HG02840 (cell line): ENCODE results near the gene MAPK8.
"Not testable (repeated sequence)": the region's sequence is repeated elsewhere in the genome, so short reads cannot be mapped to it uniquely, and the experiment has no call there.

Experiments used
- ATAC-seq: cut with Tn5 transposase; IDR thresholded peaks from one replicate; pipeline ENCODE4 v1.9.1; 2021; ENCODE audit warnings: mild to moderate bottlenecking, moderate library complexity, moderate number of reproducible peaks; ENCODE audit not compliant: unreplicated experiment, low FRiP score

MAPK8 gene

DNA sequence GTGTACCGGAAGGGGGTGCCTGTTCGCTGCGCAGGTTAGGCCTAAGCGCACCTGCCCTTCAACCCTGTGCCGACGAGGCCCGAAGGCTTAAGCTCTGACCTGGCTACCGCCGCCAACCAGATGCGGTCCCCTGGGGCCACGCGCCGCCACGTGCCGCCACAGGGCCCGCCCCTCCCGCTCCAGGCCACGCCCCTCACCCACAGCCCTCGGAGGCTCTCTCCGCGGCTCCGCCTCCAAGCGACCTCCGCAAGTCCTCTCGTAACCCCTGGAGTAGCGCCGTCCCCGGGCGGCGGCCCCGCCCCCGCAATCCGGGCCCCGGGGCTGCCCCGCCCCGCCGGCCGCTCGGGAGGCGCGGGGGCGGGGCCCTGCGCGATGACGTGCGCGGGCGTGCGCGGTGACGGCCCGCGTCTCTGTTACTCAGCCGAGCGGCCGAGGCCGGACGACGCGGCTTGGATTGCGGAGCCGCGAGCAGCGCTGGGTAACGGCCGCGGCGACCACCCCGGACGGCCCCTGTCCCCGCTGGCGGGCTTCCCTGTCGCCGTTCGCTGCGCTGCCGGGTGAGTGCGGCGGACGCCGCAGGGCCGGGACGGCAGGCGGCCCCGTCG lies at the start of gene MAPK8:
Gene MAPK8, plus strand, starts transcription at position 413 of the 605 bp plus-strand sequence. CDS start 94,984 bp downstream, outside the sequence.
- peak; percentile 85 for ATAC-seq

DNA sequence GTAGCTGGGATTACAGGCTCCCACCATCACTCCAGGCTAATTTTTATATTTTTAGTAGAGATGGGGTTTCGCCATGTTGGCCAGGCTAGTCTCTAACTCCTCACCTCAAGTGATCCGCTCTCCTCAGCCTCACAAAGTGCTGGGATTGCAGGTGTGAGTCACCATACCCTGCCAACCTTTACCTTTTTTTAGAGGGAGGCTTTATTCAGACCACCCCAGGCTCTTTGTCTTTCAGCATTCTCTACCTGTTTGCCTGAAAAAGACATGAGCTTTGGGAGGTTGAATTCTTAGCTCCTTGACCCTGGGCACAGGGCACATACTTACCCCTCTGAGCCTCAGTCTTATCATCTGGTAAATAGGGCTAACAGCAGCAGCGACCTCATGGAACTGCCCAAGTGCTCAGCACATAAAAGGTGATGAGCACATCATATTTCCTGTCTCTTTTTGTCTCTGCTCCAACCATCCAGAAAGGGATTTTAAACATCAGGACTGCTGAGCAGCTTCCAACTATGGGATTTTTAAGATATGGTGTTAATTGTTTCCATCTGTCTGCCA lies 49.0 kb upstream of the MAPK8 start:
- ATAC-seq: no peak

DNA sequence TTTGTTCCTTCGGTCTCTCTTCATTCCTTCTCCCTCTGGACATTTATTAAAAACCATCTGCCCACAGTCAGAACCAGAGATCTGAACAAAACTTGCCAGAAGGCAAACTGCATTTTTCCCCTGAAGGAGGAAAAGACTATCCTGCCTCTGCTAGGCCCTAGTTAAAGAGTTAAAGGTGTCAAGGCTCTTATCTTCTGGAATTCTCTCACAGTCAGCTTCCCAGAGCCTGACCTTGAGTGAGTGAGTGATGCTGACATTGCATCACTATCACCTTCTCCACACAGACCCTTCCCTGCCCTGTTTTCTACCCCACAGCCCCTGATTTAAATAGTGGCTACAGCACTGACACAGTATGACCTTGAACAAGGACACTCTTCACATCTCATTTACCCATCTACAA lies 48.4 kb upstream of the MAPK8 start:
- no peak for ATAC-seq

DNA sequence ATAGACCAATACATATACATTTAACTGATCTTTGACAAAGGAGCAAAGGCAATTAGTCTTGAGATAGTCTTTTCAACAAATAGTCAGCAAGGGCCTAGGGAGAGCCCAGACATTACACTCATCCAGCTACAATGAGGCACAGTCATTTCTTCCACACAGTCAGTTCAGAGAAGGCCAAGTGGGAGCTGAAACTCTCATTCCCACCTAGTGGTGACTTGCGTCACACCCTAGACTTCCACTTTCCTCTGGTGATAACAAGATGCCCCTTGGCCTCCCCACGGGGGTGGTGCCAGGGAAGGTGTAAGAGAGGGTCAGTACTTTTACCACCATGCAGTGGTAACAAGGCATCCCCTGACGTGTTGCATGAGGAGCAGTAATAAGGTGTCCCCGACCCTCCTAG lies 39.9 kb upstream of the MAPK8 start:
- no peak for ATAC-seq

DNA sequence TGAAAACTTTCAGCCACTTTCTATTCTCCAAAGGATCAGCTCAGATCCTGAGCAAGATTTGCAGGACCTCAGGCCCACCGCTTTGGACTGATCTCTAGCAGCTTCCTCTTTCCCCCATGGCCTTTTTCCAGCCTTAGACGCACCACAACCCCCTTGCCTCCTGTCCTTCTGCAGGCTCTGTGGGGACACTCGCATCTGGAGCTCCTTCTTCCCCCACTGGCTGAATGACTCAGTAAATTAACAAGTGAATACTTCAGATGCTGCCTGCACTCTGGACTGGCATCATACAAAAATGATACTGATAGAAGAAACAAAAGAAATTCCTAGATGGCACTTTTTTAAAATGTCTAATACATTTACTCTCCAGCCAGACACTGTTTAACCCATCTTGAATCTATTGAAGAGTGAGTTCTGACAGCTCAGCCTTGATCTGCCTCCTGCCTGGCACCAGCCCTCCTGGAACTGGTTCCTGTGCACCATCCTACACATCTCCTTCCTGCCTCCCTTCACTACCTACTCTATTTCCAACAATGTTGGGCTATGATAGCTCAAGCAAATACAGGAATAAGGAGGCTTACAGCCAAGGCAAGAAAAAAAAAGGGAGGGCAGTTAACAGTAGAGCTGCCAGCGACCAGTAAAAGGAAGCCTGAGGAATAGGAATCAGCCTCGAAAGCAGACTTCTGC lies 35.3 kb upstream of the MAPK8 start:
- ATAC-seq: no peak

DNA sequence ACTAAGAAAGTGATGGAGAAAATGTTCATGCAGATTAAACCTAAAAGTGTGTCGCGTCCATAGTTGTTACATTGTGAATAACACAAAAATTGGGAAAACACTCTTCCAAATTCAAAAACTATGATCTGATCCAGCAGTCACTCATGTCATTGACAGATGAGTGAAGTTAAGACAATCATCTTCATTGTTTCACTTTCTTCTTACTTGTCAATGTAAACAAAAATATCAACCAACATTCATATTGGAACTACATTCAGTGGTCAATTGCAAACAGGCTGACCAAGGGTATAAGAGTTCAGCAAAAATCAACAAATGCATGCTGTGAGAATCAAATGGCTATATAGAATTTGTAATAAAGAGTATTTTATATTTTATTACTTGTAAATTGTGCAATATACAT lies 33.8 kb upstream of the MAPK8 start:
- ATAC-seq: no peak

DNA sequence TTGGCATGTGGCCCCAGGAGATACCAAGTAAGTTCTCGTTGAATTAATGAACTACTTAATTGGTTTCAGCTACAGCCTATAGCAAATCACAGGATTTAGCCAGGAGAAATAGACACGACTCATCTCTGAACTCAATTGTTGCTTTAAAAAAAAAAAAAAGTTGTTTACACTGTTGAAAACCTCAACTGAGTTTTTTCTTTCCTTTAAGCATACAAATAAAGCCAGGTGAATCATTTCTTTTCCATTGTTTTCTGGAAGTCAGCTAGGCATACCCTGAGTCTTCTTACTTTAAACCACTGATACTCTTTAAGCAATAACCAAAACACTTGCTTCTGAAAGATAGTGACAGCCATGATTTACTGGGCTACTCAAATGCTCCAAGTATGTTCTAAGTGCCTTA lies 32.7 kb upstream of the MAPK8 start:
- ATAC-seq: no peak

DNA sequence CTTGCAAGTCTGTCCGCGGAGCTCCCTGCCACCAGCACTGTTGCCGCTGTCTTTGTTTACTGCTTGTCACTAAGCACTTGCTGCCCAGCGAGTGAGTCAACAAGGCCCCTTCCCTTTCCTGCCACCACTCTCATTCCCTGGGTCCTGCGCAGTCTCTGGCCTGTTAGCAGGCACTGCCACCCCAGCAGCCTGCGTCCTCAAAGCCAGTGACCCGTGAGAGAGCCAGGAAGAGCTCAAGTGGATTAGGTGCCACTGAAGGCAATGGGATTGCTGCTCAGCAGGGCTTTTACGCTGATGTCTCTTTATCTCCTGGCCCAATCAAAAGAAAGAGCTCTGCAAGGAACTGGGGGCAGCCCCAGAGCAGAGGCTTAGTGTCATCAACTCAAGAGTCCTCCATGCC lies 31.8 kb upstream of the MAPK8 start, which contains the start of gene FRMPD2:
Gene FRMPD2, minus strand, starts transcription at position 61 of the 400 bp plus-strand sequence. CDS start 129 bp downstream, outside the sequence.
- ATAC-seq: no peak

DNA sequence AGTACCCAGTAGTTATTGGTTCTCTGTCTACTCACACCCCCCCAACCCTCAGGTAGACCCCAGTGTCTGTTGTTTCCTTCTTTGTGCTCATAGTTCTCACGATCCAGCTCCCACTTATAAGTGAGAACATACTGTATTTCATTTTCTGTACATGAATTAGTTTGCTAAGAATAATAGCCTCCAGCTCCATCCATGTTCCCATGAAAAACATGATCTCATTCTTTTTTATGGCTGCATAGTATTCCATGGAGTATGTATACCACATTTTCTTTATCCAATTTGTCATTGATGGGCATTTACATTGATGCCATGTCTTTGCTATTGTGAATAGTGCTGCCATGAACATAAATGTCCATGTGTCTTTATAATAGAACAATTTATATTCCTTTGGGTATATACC lies 29.4 kb upstream of the MAPK8 start:
- no peak for ATAC-seq

DNA sequence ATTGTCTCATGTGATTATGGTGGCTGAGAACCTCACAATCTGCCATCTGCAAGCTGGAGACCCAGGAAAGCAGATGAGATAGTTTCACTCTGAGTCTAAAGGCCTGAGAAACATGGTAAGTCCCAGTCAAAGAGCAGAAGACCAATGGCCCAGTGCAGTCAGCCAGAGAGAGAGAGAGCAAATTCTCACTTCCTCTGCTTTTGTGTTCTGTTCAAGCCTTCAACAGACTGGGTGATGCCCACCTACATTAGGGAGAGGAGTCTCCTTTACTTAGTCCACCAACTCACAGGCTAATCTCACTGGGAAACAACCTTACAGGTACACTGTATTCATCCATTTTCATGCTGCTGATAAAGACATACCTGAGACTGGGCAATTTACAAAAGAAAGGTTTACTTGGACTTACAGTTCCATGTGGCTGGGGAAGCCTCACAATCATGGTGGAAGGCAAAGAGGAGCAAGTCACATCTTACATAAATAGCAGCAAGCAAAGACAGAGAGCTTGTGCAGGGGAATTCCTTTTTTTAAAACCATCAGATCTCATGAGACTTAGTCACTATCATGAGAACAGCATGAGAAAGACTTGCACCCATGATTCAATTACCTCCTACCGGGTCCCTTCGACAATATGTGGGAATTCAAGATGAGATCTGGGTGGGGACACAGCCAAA lies 27.3 kb upstream of the MAPK8 start:
- ATAC-seq: peak; percentile 78

DNA sequence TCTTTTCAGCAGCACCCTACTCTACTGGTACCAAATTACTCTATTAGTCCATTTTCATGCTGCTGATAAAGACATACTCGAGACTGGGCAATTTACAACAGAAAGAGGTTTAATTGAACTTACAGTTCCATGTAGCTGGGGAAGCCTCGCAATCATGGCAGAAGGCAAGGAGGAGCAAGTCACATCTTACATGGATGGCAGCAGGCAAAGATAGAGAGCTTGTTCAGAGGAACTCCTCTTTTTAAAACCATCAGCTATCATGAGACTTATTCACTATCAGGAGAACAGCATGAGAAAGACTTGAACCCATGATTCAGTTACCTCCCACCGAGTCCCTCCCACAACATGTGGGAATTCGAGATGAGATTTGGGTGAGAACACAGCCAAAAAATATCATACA lies 24.8 kb upstream of the MAPK8 start:
- ATAC-seq: not testable (repeated sequence)

DNA sequence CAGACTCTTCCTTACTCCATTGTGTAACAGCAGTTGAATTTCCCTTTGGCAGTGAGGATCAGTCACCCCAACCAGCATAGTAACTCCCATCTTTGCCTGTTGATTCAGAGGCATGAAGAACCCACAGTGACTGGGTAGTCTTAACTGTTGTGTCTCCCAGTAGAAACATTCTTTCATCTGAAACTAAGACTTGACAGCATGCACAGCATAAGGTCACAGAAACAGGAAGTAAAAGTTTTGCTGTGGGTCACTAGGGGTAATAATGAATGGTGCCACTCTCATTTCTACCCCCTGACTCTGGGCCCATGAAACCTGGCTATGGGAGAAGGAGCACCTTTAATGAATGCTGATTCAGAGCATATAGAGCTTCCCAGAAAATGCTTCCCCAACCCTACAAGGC lies 23.6 kb upstream of the MAPK8 start:
- peak; percentile 61 for ATAC-seq

DNA sequence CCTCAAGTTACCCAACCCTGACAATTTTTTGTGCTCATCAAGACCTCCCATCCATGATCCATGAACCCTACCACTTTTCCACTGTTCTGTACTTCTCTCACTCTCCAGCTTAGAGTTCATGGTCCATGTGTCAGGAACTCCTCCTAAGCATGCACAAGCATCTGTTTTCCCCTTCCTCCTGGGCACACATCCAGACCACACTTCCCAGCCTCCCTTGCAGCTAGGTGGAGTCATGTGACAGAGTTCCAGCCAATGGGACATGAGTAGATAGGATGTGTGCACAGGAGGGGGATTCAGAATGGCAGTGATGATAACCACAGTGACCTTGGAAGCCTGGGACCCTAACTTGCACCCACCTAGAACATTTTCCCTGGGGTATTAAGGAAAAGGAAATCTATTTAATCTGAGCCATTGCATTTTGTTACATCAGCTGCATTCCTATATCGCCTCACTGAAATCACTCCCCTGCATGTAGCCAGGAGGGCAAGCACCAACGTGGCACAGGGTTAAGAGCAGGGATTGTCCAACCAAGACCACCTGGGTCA lies 22.4 kb upstream of the MAPK8 start:
- ATAC-seq: no peak

DNA sequence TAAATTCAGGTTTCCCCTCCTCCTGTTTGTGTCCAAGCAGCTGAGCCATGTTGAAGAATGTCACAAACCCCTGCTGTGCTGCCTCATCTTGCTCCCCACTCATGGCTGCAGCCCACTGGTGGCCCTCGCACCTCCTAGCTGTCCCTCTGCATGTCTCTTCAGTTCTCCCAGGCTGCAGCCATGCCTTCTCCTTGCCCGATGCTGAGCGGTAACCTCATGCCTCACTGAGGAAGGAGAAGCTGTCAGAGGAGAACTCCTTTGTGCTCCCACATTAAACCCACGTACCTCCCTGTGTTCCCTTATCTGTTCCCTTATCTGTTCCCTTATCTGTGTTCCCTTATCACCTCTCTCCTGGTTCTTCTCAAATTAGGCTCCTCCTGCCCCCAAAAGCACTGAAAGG lies 21.7 kb upstream of the MAPK8 start:
- ATAC-seq: no peak

DNA sequence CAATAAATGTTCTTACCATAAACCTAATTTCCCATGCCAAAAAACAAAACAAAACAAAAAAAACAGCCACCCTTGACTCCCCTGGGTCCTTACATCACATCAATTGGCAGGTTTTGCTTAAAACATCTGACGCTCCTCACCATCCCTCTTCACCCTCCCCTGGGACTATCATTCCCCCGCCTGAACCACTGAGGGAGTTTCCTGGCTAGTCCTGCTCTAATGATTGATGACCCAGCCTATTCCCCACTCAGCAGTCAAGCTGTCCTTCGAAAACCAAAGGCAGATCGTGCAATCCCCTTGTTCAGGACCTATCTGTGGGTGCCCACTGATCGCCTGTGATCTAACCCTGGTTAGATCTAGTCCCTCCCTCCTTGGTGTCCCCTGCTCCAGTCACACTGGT lies 20.8 kb upstream of the MAPK8 start:
- no peak for ATAC-seq

DNA sequence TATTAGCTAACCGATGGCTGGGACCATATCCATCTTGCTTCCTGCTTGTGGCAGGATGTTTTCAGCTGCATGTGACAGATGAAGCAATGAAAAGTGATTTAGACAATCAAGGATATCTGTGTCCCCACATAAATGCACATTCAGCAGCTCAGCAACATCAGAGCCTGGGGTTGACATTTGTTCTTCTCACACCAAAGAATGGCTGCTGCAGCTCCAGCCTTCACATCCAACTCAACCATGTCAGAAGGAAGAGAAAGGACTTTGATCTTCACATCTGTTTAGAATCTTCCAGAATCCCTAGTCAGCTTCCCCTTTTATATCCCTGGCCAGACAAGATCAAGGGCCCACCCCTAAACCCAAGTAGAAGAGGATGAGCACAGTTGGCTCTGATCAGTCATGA lies 20.1 kb upstream of the MAPK8 start:
- no peak for ATAC-seq

DNA sequence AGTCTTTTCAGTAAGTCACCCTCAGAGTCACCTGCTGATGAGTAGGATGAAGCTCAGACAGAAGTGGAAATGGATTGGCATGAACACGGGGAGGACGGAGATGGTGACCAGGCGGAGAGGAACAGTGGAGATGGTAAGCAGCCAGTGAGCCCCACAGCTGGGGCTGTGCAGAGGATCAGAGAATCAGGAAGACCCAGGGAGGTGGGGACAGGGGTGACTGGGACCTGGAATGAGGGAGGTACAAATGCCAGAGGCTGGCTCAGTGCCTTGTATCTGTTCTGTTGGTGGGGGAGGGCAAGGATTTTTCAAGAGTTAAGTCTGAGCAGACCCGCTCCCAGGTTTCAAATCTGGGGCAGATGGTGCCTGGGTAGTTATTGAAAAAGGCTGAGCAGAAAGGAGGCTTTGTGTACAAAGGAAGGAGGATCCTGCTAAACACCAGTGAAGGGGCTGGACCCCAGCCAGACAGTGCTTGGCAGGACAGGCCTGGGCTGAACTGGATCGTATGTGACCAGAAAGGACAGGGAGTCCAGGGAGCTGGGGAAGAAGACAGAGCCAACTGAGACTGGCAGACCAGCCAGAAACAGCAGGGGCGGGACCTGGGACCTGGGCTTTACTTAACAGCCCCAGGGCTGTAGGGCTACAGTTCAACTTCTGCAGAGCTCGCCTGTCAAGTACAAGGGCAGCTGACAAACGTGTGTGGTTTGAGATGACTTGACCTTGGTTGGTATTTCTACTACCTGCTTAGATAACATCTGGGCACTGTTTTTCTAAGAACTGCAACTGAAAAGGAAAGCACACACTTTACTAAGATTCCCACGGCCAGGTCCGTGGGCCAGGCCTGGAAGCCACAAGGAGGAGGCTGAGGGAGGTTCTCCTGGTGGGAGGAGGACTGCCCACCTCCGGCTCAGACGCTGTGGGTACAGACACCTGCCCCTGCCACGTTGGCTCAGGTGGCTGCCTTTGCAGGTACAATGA lies 18.8 kb upstream of the MAPK8 start:
- ATAC-seq: no peak

DNA sequence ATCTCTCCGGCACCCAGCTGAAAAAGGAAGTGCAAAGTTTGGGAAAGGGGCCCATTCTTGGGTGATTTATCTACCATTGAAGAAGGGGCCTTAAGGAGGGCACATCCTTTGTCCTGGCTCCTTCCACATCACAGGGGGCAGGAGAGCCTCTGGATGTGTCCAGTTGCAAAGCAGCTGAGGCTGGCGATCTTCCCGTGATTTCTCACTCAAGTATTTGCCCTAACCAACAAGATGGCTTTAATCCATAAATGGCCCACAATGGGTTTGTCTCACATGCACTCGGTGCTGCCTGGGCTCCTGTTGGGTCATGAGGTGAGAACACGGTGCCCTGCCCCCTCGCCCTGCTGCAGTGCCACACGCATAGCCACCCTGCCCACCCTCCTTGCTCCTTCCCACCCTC lies 17.8 kb upstream of the MAPK8 start:
- no peak for ATAC-seq

DNA sequence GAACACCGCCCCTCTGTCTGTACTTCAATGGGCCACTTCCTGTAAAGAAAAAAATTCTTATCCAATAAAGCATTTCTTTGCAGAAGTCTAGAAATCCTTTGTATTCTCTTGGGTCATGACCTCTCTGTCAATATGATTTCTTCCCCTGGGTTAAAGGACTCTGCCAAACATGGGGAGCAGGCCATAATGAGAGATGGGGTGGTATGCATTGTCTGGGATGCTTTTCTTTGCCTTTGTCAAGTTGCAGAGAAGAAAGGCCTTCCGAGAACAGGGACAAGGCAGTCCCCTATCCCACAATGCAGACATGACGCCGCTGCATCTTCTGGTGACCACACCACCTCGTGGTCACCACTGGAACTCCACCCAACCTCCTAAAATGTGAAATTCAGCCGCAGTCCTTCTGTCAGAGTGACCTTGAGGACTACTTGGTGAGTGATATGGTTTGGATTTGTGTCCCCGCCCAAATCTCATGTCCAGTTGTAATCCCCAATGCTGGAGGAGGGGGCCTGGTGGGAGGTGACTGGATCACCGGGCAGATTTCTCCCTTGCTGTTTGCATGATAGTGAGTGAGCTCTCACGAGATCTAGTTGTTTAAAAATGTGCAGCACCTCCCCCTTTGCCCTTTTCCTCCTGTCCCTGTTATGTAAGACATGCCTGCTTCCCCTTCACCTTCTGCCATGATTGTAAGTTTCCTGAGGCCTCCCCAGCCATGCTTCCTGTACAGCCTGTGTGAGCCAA lies 16.8 kb upstream of the MAPK8 start:
- ATAC-seq: no peak
